K562 (cell line): ENCODE measurements around the gene UNC119. TPM values are rescaled to one million over a fixed set of nuclear protein-coding genes. Genes with fewer than 3 reads are reported as not detected.

Experiments
- ARID1B ChIP-seq: fragments of 450-650 bp; IDR thresholded peaks from 2 replicates; pipeline ENCODE4 v1.6.1; 2016; ENCODE audit warnings: antibody characterized with exemption, mild to moderate bottlenecking, inconsistent platforms
- ARNT ChIP-seq, 2 experiments: fragments of 450-650 bp; IDR thresholded peaks; 2 replicates each; pipeline ENCODE4 v1.6.1; 2016; ENCODE audit warnings: mild to moderate bottlenecking in 1 of 2
- ATF1 ChIP-seq, 2 experiments: fragments of 450-650 bp in 1 of 2; IDR thresholded peaks; 2 replicates each; pipeline ENCODE4 v1.6.1; 2016; ENCODE audit warnings: missing compliant biosample characterization in 1 of 2, missing genetic modification characterization in 1 of 2
- BCOR ChIP-seq: fragments of 450-650 bp; IDR thresholded peaks from 2 replicates; pipeline ENCODE4 v1.6.1; 2016
- CBX2 ChIP-seq: fragments of 200-600 bp; sonication (generic); IDR thresholded peaks from one replicate; pipeline ENCODE4 v1.6.1; 2012; ENCODE audit warnings: mild to moderate bottlenecking, low read length, inconsistent platforms; ENCODE audit not compliant: insufficient read depth, poor library complexity, severe bottlenecking
- E4F1 ChIP-seq: fragments of 250-450 bp; sonication (Bioruptor Pico); IDR thresholded peaks from 2 replicates; pipeline ENCODE4 v1.5.0; 2021; ENCODE audit warnings: mild to moderate bottlenecking, borderline replicate concordance
- FOXK2 ChIP-seq, 2 experiments: fragments of 450-650 bp; IDR thresholded peaks in 1 of 2; conservative IDR thresholded peaks in 1 of 2; 2 replicates each; pipeline ENCODE4 v1.6.1; 2016; ENCODE audit warnings: low read depth in 2 of 2, mild to moderate bottlenecking in 1 of 2
- HDGF ChIP-seq: fragments of 450-650 bp; IDR thresholded peaks from 2 replicates; pipeline ENCODE4 v1.6.1; 2016
- MEIS2 ChIP-seq: fragments of 450-650 bp; IDR thresholded peaks from 2 replicates; pipeline ENCODE4 v1.6.1; 2014; ENCODE audit warnings: mild to moderate bottlenecking; ENCODE audit not compliant: partially characterized antibody
- MYC ChIP-seq, 2 experiments: fragments of 250-450 bp in 1 of 2; sonication (Bioruptor Pico) in 1 of 2; IDR thresholded peaks; 2 replicates each; pipeline versions ENCODE4 v1.5.1 to v1.6.1; 2012 to 2021; ENCODE audit warnings: low read depth in 2 of 2, borderline replicate concordance in 1 of 2, improper control_type of control experiment in 1 of 2, low read length in 1 of 2, mild to moderate bottlenecking in 1 of 2, moderate library complexity in 1 of 2
- POLR2G ChIP-seq: fragments of 200-400 bp; formaldehyde crosslinking; IDR thresholded peaks from 2 replicates; pipeline ENCODE4 v1.6.1; 2017; ENCODE audit warnings: low read depth, mild to moderate bottlenecking, antibody characterized with exemption, low read length, moderate library complexity
- RAD51 ChIP-seq: fragments of 450-650 bp; IDR thresholded peaks from 2 replicates; pipeline ENCODE4 v1.7.1; 2016; ENCODE audit warnings: low read depth, mild to moderate bottlenecking, borderline replicate concordance
- SMARCA4 ChIP-seq: fragments of 450-650 bp; IDR thresholded peaks from 2 replicates; pipeline ENCODE4 v1.6.1; 2016
- ZBTB40 ChIP-seq, 2 experiments: fragments of 450-650 bp in 1 of 2; sonication (generic) in 1 of 2; formaldehyde crosslinking in 1 of 2; IDR thresholded peaks; 2 replicates each; pipeline versions ENCODE4 v1.7.1 to v1.9.0; 2016 to 2022; ENCODE audit warnings: inconsistent platforms in 1 of 2, mild to moderate bottlenecking in 1 of 2, missing genetic modification reagents in 1 of 2
- polyA plus RNA-seq, 8 experiments: library from polyadenylated mRNA; depleted of rRNA in 4 of 8; stranded (reverse) in 5 of 8; unstranded in 3 of 8; fragments of >200 nt; fragmentation: Nextera tagmentation in 2 of 8; fragmentation: Illumina TruSeq in 1 of 8; extraction: Ambion mirVana in 2 of 8; extraction: Trizol in 1 of 8; gene quantifications; 2 replicates each; pipeline versions ENCODE4 v1.2.1 to v1.2.3, GENCODE V29; 2011 to 2014; ENCODE audit warnings: inconsistent platforms in 1 of 8, missing spikeins in 1 of 8
- total RNA-seq, 7 experiments: library from RNA; depleted of rRNA in 6 of 7; stranded (reverse); fragments of >200 nt in 6 of 7; fragmentation: Illumina TruSeq in 2 of 7; extraction: Trizol in 2 of 7; gene quantifications; 2 replicates each; pipeline versions ENCODE4 v1.2.1 to v1.2.3, GENCODE V29; 2011 to 2021; ENCODE audit warnings: low replicate concordance in 1 of 7

Gene UNC119
- total and polyA plus RNA-seq, 9 of the 15 experiments (the other 6 are each of a cell fraction or from before 2014, with no cell fraction given): 0.37 to 47.7 (median 16.3) TPM

- no peak; the same call in none of the 2 replicates for TF ChIP-seq ZBTB40 (IDR thresholded peaks at IDR 0.05)
- no peak for TF ChIP-seq ZBTB40 (CRISPR knock-in tag; IDR thresholded peaks at IDR 0.05)
- TF ChIP-seq HDGF: 0 out of 2 replicates have a peak, but pooled peaks have one; percentile 30
- TF ChIP-seq FOXK2 (conservative IDR thresholded peaks at IDR 0.05 in 1 of 2, IDR thresholded peaks at IDR 0.05 in 1 of 2; ENCODE audit: low read depth in 2 of 2): peak; percentile 50 to 84; a peak in 3 of 4 replicates
- no peak for TF ChIP-seq MYC (IDR thresholded peaks at IDR 0.05; ENCODE audit: low read depth, low read length)
- no peak for TF ChIP-seq MYC (CRISPR knock-in tag; IDR thresholded peaks at IDR 0.05; ENCODE audit: borderline replicate concordance, low read depth)
- TF ChIP-seq RAD51: 0 out of 2 replicates have a peak, but pooled peaks have one; percentile 4
- TF ChIP-seq BCOR: peak; percentile 79
- TF ChIP-seq ATF1 (CRISPR knock-in tag; IDR thresholded peaks at IDR 0.05): no peak
- TF ChIP-seq ATF1 (tag; IDR thresholded peaks at IDR 0.05): peak; percentile 87
- TF ChIP-seq ARID1B: peak; percentile 44
- no peak; the same call in 1 of the 2 replicates for TF ChIP-seq E4F1
- no peak for TF ChIP-seq CBX2
- TF ChIP-seq SMARCA4: peak; percentile 40
- TF ChIP-seq POLR2G: peak; percentile 61; the same call in 1 of the 2 replicates
- peak; percentile 94 for TF ChIP-seq MEIS2
- TF ChIP-seq ARNT (IDR thresholded peaks at IDR 0.05): peak in 1 of 2 experiments; percentile 40; a peak in 1 of 4 replicates
Observed at GRCh38 chr17:28599311-28600184, 47.1 kb upstream of the UNC119 start (continued).
